ENCODE results near the gene ADH6.
"Not testable (repeated sequence)": the region's sequence is repeated elsewhere in the genome, so short reads cannot be mapped to it uniquely, and the experiment has no call there.

The ADH6 gene

GRCh38 chr4:99219072-99219471, at the start of gene ADH6:
ADH6 (minus strand) TSS chr4:99219246; CDS start chr4:99219152, 94 bp downstream.
- DNase-seq, result no peak

GRCh38 chr4:99264927-99265326, 45.9 kb upstream of the ADH6 start:
- DNase-seq, result no peak

GRCh38 chr4:99252746-99253145, 33.7 kb upstream of the ADH6 start:
- no peak for DNase-seq

- DNase-seq, result no peak
Measured at GRCh38 chr4:99248714-99249113, 29.7 kb upstream of the ADH6 start.

GRCh38 chr4:99235955-99236354, 16.9 kb upstream of the ADH6 start:
- DNase-seq, result no peak

- no peak for DNase-seq
Measured at GRCh38 chr4:99234331-99235010, 15.4 kb upstream of the ADH6 start.

- not testable (repeated sequence) for DNase-seq
Measured at GRCh38 chr4:99233397-99233796, 14.4 kb upstream of the ADH6 start.

GRCh38 chr4:99228706-99229105, 9.7 kb upstream of the ADH6 start:
- not testable (repeated sequence) for DNase-seq

GRCh38 chr4:99227646-99228045, 8.6 kb upstream of the ADH6 start:
- not testable (repeated sequence) for DNase-seq

- DNase-seq, result no peak
Measured at GRCh38 chr4:99221980-99222379, 2.9 kb upstream of the ADH6 start.

- no peak for DNase-seq
Measured at GRCh38 chr4:99219479-99219878, 433 bp upstream of the ADH6 start.

- DNase-seq, result no peak
Measured at GRCh38 chr4:99215521-99215920, 3.5 kb downstream of the ADH6 start.

- DNase-seq, result no peak
Measured at GRCh38 chr4:99210789-99211188, 8.3 kb downstream of the ADH6 start.

GRCh38 chr4:99209671-99210070, 9.4 kb downstream of the ADH6 start:
- DNase-seq, result no peak

GRCh38 chr4:99208719-99209075, 10.3 kb downstream of the ADH6 start:
- DNase-seq, result no peak

- no peak for DNase-seq
Measured at GRCh38 chr4:99207911-99208718, 10.9 kb downstream of the ADH6 start.

GRCh38 chr4:99207069-99207743, 11.8 kb downstream of the ADH6 start:
- no peak for DNase-seq

GRCh38 chr4:99205153-99205979, 13.7 kb downstream of the ADH6 start:
- no peak for DNase-seq

GRCh38 chr4:99202536-99202935, 16.5 kb downstream of the ADH6 start:
- no peak for DNase-seq

- DNase-seq, result no peak
Measured at GRCh38 chr4:99202094-99202493, 17.0 kb downstream of the ADH6 start.

GRCh38 chr4:99201690-99202089, 17.4 kb downstream of the ADH6 start:
- no peak for DNase-seq

GRCh38 chr4:99200138-99200537, 18.9 kb downstream of the ADH6 start:
- DNase-seq, result no peak

GRCh38 chr4:99190336-99190735, 28.7 kb downstream of the ADH6 start:
- DNase-seq, result no peak

Measured in NCI-H1092 (cell line).